Fibroblast of mammary gland (primary cell): ENCODE measurements around the gene COL5A3.

Source experiments
- DNase-seq: peaks from one replicate; pipeline ENCODE4 v3.0.0-alpha.2; 2010; ENCODE audit warnings: low read depth
- H3K4me3 ChIP-seq: 2 replicates; pipeline ENCODE4 v1.5.1; 2011; ENCODE audit warnings: low read depth, mild to moderate bottlenecking, low read length, moderate library complexity; ENCODE audit not compliant: control insufficient read depth
- CTCF ChIP-seq: conservative IDR thresholded peaks from 2 replicates; pipeline ENCODE4 v1.5.1; 2011; ENCODE audit warnings: low read depth, low read length, inconsistent platforms; ENCODE audit not compliant: control insufficient read depth, insufficient read depth

The COL5A3 gene

GRCh38 chr19:9986787-9987281, 23.5 kb downstream of the COL5A3 start:
- TF ChIP-seq CTCF = no peak
- H3K4me3 ChIP-seq = no peak overlapping the region
- peak; percentile 69 for DNase-seq

- no peak for TF ChIP-seq CTCF
- H3K4me3 ChIP-seq = no peak overlapping the region
- DNase-seq = peak; percentile 69
Observed at GRCh38 chr19:9981406-9982260, 28.7 kb downstream of the COL5A3 start.

GRCh38 chr19:9972103-9972502, 38.2 kb downstream of the COL5A3 start:
- no peak for TF ChIP-seq CTCF
- DNase-seq = no peak
- H3K4me3 ChIP-seq = no peak overlapping the region

GRCh38 chr19:9971166-9971897, 39.0 kb downstream of the COL5A3 start:
- no peak overlapping the region for H3K4me3 ChIP-seq
- no peak for DNase-seq
- no peak for TF ChIP-seq CTCF

GRCh38 chr19:9970481-9970880, 39.8 kb downstream of the COL5A3 start:
- no peak overlapping the region for H3K4me3 ChIP-seq
- DNase-seq = no peak
- no peak for TF ChIP-seq CTCF

- DNase-seq = no peak
- no peak for TF ChIP-seq CTCF
- no peak overlapping the region for H3K4me3 ChIP-seq
Observed at GRCh38 chr19:9969688-9969975, 40.7 kb downstream of the COL5A3 start.
